Measurements from ENCODE around the gene RPS3. TPM values are rescaled to one million over a fixed set of nuclear protein-coding genes. Genes with fewer than 3 reads are reported as not detected.

The RPS3 gene
- total and polyA plus RNA-seq, 9 of the 15 experiments (the other 6 are each of a cell fraction or from before 2014, with no cell fraction given) = 2,700 to 5,771 (median 3,679) TPM

- TF ChIP-seq FOXA3 (CRISPR knock-in tag; conservative IDR thresholded peaks at IDR 0.05 in 1 of 2, IDR thresholded peaks at IDR 0.05 in 1 of 2) (no peak), ZNF75A (CRISPR knock-in tag; IDR thresholded peaks at IDR 0.05) (no peak), ZNF740 (CRISPR knock-in tag; IDR thresholded peaks at IDR 0.05) (no peak), ZNF740 (tag; IDR thresholded peaks at IDR 0.05) (no peak), FOXK1 (CRISPR knock-in tag; IDR thresholded peaks at IDR 0.05; ENCODE audit: borderline replicate concordance) (no peak), SMC3 (conservative IDR thresholded peaks at IDR 0.05; ENCODE audit: insufficient read depth, low read depth, low read length) (peak; percentile 97), ZNF444 (CRISPR knock-in tag; IDR thresholded peaks at IDR 0.05) (no peak), LCOR (CRISPR knock-in tag; IDR thresholded peaks at IDR 0.05) (0 out of 2 replicates have a peak, but pooled peaks have one; percentile 44), ZNF586 (CRISPR knock-in tag; conservative IDR thresholded peaks at IDR 0.05) (no peak), ZNF644 (tag; IDR thresholded peaks at IDR 0.05; ENCODE audit: low read depth) (no peak), YY1 (IDR thresholded peaks at IDR 0.05; ENCODE audit: borderline replicate concordance in 1 of 3, control insufficient read depth in 1 of 3, extremely low read depth in 1 of 3, insufficient read depth in 3 of 3, insufficient read length in 1 of 3, insufficient replicate concordance in 2 of 3, low read depth in 1 of 3, low read length in 2 of 3) (peak in 1 of 3 experiments; percentile 39), HNRNPUL1 (IDR thresholded peaks at IDR 0.05; ENCODE audit: low read length) (no peak), PCBP2 (IDR thresholded peaks at IDR 0.05; ENCODE audit: low read depth, low read length, poor library complexity, severe bottlenecking) (no peak), POLR2B (IDR thresholded peaks at IDR 0.05; ENCODE audit: low read depth, partially characterized antibody) (no peak), ZBTB43 (CRISPR knock-in tag; IDR thresholded peaks at IDR 0.05) (no peak), KLF6 (CRISPR knock-in tag; IDR thresholded peaks at IDR 0.05; ENCODE audit: borderline replicate concordance) (no peak), OTX1 (CRISPR knock-in tag; IDR thresholded peaks at IDR 0.05) (no peak), U2AF2 (optimal IDR thresholded peaks at IDR 0.05; ENCODE audit: low read depth, low read length) (no peak), ZNF280A (IDR thresholded peaks at IDR 0.05; ENCODE audit: low read depth, partially characterized antibody) (no peak), ZNF324 (CRISPR knock-in tag; IDR thresholded peaks at IDR 0.05) (no peak), IRF2 (CRISPR knock-in tag; IDR thresholded peaks at IDR 0.05) (no peak)
- TF ChIP-seq, protein P1, sequence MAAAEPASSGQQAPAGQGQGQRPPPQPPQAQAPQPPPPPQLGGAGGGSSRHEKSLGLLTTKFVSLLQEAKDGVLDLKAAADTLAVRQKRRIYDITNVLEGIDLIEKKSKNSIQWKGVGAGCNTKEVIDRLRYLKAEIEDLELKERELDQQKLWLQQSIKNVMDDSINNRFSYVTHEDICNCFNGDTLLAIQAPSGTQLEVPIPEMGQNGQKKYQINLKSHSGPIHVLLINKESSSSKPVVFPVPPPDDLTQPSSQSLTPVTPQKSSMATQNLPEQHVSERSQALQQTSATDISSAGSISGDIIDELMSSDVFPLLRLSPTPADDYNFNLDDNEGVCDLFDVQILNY (CRISPR knock-in tag; IDR thresholded peaks at IDR 0.05) = no peak
These were observed 14.8 kb upstream of the RPS3 start (continued) for GRCh38 chr11:75384438-75385080.

All from K562 (cell line).